ENCODE results near the gene DLGAP1. TPM values are rescaled to one million over a fixed set of nuclear protein-coding genes. Genes with fewer than 3 reads are reported as not detected.
"Not testable (repeated sequence)": the region's sequence is repeated elsewhere in the genome, so short reads cannot be mapped to it uniquely, and the experiment has no call there.

DLGAP1 gene
- not detected in 2 replicates for total RNA-seq (2014; rRNA removed; shearing (Covaris generic))

DNA sequence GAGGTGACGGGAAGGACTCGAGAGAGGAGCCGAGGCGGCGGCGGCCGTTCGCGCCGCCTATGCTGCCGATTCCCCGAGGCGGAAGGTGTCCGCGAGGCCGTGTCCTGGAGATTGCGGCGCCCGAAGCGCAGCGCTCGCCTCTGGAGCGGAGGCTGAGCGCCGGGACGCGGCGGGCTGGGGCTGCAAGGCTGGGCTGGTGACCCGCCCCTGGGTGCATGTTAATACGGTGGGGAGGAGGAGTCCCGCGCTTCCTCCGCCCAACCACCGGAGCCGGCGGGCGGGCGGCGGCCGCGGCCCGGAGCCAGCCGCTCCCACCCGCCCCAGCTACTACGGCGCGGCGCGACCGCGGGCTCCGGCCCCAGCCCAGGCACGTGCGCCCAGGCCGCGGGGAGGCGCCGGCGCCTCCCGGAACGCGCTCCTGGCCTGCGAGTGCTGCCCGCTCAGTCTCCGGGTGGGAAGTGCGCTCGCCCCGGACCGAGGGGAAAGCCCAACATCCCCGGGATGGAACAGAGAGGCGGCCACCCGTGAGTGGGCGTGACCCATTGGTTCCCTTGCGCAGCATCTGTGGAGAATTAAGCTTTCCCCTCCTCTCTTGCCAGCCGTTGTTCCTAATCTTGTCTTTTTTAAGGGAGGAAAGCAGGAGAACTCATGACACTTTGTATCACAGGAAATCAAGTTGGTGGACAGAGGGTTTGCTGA is at the start of gene DLGAP1:
TSS of gene DLGAP1 (minus strand) at position 195 of the 699 bp plus-strand sequence.
- DNase-seq (ENCODE audit: low read depth), result no peak

DNA sequence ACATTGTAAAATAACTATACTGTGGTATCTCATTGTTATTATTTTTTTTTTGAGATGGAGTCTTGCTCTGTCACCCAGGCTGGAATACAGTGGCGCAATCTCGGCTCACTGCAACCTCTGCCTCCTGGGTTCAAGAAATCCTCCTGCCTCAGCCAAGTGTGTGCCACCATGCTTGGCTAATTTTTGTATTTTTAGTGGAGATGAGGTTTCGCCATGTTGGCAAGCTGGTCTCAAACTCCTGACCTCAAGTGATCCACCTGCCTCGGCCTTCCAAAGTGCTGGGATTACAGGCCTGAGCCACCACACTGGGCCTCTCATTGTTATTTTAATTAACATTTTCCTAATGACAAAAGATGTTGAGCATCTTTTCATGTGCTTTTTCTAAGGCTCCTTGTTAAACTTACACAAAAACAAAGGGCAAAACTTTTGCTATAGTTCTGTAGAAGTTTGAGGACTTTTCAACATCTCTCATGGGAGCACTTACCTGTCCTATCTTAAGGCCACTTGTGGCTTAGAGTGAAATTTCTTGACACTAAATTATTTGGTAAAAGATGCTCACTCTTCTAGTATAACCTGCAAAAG is 39.7 kb upstream of the DLGAP1 start:
- DNase-seq (ENCODE audit: low read depth), result not testable (repeated sequence)

DNA sequence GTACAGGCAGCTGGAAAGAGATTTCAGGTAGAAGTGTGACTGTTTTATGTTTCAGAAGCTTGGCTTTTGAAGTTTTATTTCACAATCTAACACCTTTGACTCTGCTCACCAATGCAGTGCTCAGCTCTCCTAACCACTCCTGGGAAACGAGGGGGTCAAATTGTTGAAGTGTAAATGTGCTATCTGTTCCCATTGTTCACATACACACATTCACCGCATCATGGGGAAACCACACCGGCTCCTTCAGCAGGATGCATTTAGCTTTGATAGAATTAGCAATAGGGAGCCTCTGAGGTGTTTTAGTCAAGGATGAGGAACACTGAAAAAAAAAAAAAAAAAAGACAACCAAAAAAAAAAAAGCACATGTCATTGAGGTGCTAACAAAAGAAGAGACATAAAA is 13.4 kb upstream of the DLGAP1 start:
- no peak for DNase-seq (ENCODE audit: low read depth)

DNA sequence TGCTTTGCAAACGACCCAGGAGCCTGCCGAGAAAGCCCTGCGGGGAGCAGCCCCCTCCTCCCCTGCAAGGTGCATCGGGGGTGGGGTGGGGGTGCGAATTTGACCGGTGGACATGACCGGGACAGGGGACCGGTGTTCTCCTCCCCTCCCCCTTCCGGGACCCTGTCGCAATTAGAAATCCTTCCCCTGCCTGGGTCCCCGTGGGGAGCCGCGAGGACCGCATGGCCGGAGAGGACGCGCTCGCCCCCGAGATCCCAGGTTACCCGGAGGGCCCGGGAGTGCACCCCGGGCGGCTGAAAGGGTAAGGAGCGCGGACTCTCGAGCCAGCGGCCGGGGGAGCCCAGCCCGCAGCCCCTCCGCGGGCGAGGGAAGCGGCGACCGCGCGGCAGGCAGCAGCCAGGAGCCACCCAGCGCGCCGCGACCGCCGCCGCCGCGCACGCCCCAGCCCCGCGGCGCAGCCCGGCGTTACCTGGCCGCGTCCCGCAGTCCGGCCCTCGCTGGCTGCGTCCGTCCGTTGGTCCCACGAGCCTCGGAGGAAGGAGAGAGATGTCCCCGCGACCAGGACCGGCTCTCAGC is 482 bp downstream of the DLGAP1 start:
- DNase-seq (ENCODE audit: low read depth), result no peak

DNA sequence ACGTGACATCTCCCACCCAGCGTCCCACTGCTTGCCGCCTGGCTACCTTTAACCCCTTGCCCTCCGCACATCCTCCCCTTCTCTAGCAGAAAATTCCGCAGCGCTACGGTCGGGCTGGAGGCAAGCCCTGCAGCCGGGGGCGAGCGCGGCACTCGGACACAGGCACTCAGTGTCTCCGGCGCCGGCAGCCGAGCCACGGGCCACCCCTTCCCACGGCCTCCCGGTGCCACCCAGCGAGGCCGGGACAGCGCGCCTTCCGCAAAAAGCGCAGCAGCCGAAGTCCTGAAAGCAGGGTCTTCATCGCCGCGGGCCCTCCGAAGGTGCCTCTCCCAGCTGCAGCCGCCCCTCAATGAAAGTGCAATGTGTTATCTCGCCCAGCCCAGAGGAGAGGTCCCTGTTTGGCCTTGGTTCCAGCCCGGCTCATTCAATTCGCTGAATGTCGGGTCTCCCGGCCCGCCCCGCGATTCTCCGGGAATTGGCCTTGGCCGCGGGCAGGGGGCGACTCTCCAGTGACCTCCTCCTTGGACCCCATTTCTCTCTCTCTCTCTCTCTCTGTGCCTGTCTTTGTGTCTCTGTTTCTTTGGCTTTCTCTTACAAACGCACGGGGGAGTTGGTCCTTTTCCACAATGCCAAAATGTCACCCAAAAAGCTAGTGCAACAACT is 1.1 kb downstream of the DLGAP1 start:
- no peak for DNase-seq (ENCODE audit: low read depth)

DNA sequence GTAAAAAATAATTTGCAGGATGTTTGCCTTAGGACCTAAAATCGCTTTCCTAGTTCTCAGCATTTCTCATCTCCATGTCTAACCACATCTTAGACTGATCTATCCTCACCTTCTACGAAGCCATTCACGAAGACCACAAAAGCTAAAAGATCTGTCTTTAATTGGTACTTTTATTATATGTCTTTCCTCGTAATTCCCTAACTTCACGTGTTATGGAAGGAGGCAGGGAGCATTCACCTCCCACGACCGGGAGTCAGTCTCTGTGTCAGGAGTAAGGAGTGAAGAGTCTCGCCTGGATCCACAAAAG is 1.6 kb downstream of the DLGAP1 start:
- no peak for DNase-seq (ENCODE audit: low read depth)

DNA sequence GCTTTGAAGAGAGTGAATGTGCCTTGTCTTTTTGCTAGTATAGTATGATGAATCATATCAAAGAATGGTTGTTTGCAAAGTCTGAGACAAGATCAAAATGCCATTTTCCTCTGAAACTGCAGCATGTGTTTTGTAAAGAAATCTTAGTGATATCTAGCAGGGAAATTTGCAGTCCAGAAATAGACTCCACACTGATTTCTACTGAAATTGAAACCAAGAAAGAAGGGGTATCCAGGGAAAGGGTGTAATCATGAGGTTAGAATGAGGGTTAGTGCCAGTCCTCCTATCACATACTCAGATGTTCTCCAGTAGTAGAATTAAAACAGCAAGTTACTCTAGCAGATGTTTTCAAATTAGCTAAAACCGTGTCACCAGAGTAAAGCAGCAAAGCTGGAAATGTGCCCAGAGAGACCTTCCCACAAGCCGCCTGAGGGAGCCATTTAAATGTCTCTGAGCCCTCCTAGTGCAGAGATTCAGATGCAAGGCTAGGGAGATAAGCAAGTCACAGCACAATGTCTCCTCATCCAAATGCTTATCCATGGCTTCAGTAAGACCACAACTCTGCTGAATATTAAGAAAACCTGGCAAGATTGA is 4.9 kb downstream of the DLGAP1 start:
- no peak for DNase-seq (ENCODE audit: low read depth)

DNA sequence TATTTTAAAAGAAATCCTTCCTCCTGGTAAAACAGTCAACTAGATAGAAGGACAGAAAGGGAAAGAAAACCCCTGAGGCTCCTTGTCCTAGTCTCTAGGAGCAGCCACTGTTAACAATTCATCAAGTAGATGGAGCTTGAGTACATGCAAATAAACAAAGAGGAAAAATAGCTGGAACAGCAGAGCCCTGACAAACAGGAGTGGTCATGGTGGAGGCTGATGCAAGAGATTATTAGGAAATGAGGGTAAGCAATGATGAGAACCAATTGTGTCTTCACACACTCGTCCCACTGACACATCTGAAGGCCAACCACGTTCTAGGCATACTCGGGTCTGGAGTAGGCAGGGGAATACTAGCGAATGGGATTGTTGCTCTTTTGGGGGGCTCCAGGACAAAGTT is 9.2 kb downstream of the DLGAP1 start:
- no peak for DNase-seq (ENCODE audit: low read depth)

DNA sequence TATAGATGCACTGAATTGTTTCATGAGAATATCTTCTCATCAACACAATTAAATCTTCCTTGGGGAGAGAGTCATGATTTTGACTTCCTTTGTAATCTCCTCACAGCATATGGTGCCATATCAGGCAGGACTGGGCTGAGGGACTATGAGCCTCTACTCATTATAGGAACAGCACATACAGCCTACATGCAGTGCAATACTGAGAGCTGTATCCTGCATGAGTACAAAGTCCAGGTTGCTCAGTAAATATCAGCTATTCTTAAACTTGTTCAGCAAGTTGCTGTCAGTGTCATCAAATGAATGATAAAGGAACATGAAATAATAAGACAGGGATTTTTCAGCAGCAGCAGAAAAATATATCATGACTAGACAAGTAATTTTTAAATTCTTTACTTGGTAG is 10.8 kb downstream of the DLGAP1 start:
- DNase-seq (ENCODE audit: low read depth), result no peak

DNA sequence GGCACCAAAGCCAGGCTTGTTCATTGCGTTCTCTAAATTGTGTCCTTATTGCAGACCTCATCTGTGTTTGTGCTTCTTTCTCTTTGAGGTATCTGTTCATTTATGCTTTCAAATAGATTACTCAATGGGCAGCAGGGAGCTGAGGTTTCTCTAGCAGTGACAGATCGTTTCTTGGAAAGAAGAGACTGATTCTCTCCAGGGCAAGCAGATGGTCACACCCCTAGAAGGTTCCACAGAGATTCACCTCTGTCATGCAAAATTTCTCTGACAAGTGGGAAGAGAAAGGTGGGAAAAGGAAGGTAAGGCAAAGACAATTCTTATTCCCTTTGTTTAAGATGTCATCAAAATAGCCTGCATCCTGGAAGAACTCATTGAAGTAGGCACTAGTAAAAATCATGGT is 14.0 kb downstream of the DLGAP1 start:
- DNase-seq (ENCODE audit: low read depth), result no peak

DNA sequence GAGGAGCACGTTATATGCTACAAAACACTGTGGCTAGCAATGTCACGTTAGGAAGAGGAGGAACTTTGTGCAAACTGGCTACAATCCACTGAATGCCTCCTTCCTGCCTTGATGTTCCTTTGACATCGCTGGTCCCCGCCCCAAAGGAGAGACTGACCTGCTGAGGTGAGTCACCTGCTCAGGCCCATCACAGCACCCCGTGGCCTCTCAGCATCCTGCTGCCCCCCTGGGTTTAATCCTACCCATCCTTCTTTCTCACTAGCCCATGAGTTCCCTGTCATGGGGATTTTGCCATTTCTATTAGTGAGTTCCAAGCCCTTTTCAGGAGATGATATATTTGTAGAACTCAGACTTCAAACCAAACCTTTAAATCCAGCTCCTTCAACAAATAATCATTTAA is 16.2 kb downstream of the DLGAP1 start:
- DNase-seq (ENCODE audit: low read depth), result no peak

DNA sequence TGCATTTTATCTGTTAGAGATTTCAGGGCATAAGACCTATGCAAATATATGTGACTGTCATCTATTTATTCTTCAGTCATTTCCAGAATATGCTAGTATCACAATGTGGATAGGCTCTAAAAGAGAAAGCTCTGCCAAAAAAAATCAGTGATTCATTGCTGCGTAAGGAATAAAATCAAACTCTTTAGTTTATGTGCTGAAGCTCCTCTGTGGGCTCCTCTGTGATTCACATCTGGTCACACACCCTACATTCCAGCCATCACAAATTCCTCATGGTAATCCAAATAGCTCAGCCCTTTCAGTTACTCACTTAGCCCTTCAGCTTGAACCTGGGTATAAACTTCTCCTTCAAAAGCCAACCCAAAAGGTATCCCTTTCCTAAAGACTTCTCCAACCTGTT is 21.4 kb downstream of the DLGAP1 start:
- no peak for DNase-seq (ENCODE audit: low read depth)

DNA sequence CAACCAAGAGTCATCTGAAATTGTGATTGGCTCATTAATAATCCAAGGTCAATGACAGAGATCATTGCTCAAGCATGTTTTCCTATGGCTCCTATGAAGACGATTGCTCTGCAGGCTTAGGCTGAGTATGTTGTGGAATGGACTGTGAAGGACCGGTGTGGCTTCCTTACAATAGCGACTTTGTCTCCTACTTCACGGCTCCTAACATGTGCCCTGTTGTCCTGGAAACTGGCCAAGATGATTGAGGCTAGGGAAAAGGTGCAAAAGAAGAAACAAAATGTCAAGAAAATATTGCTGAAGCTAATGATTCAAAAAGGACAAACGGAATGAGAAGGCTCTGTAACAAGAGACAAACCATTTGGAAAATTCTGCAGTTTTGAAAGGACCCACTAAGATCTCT is 24.3 kb downstream of the DLGAP1 start:
- no peak for DNase-seq (ENCODE audit: low read depth)

DNA sequence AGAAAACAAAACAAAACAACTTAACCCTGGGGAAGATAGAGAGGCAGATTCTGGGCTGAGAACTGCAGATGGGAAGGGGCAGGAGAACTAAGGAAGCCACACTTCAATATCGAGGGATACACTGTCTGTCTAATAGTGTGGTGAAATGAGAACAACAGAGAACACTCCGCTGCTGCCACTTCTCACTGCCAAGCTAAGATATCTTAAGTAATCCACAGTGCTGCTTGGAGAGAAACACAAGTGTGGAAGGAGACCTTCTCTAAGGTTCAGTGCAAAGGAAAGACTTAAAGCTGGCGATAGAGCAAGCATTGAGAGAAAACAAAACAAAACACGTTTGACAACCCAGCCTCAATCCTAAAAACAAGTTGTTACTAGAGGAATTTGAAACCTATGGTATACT is 37.4 kb downstream of the DLGAP1 start:
- no peak for DNase-seq (ENCODE audit: low read depth)

DNA sequence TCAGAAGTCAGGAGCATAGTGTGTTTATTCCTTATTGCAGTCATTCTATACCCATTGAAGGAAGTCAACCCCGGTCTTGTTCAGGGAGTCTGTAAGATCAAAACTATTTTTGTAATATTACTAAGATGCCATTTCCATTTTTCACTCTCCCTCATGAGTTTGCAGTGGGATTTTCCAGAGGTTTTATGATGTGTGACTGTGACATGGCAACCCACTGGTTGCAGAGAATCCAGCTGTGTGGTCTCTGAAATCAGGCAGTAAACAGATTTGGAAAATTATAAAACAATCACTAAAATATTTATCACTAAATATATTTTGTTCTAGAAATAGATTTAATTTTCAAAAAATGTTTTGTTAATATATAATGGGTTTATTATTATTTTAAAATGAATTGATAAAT is 38.1 kb downstream of the DLGAP1 start:
- DNase-seq (ENCODE audit: low read depth), result no peak

DNA sequence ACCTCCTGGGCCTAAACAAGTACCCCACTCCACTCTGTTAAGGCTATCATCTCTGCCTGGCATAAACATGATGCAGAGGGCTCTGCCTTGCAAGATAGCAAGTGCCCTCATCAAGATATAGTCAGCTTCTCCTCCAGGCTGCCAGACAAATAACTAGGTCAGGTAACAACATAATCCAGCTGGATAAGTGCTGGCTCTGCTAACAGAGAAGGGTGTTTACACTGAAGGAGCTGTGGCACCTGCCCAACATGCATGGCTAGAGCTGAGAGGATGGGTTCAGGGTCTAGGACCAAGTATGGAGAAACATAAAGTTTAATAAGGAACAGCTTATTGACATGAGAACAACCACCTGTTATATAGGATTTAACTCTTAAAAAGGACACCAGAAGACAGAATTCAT is 42.8 kb downstream of the DLGAP1 start:
- no peak for DNase-seq (ENCODE audit: low read depth)

DNA sequence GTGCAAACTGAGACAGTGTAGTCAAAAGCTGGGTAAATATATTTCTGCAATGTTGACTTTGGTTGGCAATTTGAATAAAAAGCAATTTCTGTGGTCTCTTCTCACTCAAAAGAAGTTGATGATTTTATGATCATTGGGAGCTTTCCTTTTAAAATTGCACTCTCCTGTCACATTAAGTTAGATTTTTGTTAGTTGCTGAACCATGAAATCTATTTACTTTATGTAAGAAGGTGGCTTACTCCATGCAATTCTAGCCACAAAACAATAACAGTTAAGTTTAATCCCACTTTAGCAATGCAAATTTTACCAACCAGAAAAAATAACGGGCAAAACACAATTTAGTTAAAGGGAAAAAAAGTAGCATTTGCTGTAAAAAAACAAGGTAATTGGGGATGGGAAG is 48.3 kb downstream of the DLGAP1 start:
- no peak for DNase-seq (ENCODE audit: low read depth)

DNA sequence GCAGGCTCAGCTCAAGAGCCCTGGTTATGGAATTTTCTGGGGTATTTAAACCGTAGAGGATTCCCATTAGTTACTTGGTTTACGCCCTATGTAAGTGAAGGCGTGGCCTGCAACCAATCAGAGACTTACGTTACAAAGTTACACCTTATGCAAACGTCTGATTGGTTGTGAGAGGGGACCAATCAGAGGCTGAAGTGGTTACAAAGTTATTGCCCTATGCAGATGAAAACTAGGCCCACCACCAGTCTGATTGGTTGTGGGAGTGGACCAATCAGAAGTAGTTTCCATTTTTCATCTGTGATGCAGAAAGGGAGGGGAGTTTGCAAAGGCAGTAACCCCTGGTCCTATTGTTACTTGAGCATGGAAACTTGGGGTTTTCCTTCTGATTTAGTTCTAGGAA is 49.1 kb downstream of the DLGAP1 start:
- DNase-seq (ENCODE audit: low read depth), result no peak

DNA sequence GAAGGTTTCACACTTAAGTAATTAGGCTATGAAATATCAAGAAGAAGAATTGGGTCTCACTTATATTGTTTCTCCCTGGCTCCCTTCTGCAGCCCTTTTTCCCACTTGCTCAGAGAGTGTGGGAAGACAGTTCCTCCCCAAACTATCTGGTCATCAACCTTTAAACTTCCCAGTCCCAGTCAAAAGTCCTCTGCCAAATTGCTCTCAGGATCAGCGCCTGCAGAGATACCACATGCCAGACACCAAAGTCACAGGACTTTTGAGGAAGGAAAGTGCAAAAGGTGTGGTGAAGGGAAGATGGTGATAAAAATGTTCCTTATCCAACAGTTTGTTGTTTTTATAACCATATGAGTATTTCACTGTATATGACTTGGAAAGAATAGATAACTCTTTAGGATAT is 51.3 kb downstream of the DLGAP1 start:
- no peak for DNase-seq (ENCODE audit: low read depth)

DNA sequence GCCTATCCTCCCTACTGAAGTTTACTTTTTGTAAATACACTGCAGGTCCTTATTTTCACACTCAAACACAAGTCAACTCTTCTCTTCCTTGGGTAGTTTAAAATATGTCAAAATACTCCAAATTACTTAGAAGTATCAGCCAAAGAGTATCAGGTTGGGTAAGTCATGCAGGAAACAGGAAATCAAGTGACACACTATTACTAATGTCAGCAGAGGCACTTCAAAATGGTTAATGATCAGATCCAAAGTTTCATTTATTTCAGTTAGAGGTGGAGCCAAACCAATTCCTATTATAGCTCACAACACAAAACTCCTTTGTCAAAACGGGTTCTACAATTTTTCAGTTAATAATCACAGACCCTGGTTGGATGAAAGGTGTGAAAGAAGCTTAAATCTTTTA is 54.2 kb downstream of the DLGAP1 start:
- no peak for DNase-seq (ENCODE audit: low read depth)

DNA sequence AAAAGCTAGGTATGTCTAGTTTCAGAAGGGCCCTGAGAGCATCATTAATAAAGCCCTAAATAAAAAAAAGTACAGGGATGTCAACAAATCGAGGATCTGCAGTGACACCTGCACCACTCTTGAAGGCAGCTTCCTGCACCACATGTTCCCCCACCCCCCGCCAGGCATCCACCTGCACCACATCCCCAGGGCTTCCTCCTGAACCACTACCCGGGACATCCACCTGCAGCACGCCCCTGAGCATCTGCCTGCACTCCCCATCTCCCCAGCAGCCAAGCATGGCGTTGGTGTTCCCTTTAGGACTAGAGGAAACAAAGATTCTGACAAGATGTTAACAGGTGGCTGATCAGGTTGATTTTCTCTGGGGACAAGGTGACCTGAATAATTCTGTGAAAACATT is 55.2 kb downstream of the DLGAP1 start:
- no peak for DNase-seq (ENCODE audit: low read depth)

DNA sequence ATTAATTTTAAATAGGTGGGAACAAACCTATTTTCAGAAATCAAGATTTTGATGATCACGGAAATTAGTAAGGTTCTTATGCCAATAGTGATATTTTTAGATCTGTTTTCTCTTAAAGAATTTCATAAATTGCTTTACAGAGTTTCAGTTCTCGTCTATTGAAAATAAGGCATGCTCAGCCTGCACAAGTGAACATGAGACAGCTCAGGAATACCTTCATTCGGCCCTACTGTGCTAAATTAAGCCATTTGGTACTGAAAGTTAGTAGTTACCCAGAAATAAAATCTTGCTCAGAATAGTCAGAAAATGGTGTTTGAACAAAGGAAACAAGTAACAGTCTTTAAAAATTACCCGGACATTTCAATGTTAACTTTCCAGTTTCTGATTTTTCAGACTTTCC is 60.4 kb downstream of the DLGAP1 start:
- no peak for DNase-seq (ENCODE audit: low read depth)

DNA sequence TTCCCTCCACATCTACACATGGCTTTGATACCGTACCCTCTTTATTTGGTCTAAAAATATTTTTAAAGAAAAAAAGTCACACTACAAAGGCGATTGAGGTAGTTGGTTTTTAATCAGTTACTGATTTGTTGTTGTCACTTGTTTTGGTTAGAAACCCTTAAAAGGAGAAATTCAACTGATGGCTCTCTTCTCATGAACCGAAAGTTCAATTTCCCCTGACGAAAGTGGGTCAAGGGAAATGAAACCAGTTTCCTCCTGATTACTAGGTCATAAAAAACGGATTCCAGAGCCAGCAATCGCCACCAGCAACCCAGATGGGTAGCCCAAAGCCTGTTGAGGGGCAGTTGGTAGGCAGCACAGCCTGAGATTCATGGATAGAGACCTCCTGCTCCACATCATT is 63.2 kb downstream of the DLGAP1 start:
- DNase-seq (ENCODE audit: low read depth), result no peak
